Skeletal muscle satellite cell (primary cell): ENCODE data around the gene LRP10.

Experiments used
- H3K27me3 ChIP-seq: 2 replicates; pipeline ENCODE4 v1.7.0; 2013; ENCODE audit warnings: low read length; ENCODE audit not compliant: control insufficient read depth, insufficient read depth
- H3K36me3 ChIP-seq: 2 replicates; pipeline ENCODE4 v1.7.0; 2013; ENCODE audit warnings: mild to moderate bottlenecking, control low read depth, low read length; ENCODE audit not compliant: insufficient read depth
- H3K4me1 ChIP-seq: 2 replicates; pipeline ENCODE4 v1.7.0; 2013; ENCODE audit warnings: low read length; ENCODE audit not compliant: control insufficient read depth, insufficient read depth
- H3K4me2 ChIP-seq: 2 replicates; pipeline ENCODE4 v1.7.0; 2013; ENCODE audit warnings: mild to moderate bottlenecking, low read length
- H3K4me3 ChIP-seq: 2 replicates; pipeline ENCODE4 v1.7.0; 2013; ENCODE audit warnings: low read length
- H3K9ac ChIP-seq: 2 replicates; pipeline ENCODE4 v1.7.0; 2013; ENCODE audit warnings: mild to moderate bottlenecking, low read depth, low read length, moderate library complexity
- H3K9me3 ChIP-seq: replicated peaks from 2 replicates; pipeline ENCODE4 v1.7.0; 2013; ENCODE audit warnings: mild to moderate bottlenecking, control low read depth, low read length

LRP10 gene

GRCh38 chr14:22885975-22886374, 14.4 kb downstream of the LRP10 start:
- H3K4me3 ChIP-seq: no peak overlapping the region
- H3K27me3 ChIP-seq: no peaks in the 10 kb centered on the region
- peaks cover 16% of the 10 kb centered on the region for H3K4me1 ChIP-seq
- H3K36me3 ChIP-seq: no peaks in the 10 kb centered on the region
- H3K4me2 ChIP-seq: peak overlapping the region; percentile 79
- no peak overlapping the region for H3K9ac ChIP-seq
- no peaks in the 10 kb centered on the region for H3K9me3 ChIP-seq

DNA sequence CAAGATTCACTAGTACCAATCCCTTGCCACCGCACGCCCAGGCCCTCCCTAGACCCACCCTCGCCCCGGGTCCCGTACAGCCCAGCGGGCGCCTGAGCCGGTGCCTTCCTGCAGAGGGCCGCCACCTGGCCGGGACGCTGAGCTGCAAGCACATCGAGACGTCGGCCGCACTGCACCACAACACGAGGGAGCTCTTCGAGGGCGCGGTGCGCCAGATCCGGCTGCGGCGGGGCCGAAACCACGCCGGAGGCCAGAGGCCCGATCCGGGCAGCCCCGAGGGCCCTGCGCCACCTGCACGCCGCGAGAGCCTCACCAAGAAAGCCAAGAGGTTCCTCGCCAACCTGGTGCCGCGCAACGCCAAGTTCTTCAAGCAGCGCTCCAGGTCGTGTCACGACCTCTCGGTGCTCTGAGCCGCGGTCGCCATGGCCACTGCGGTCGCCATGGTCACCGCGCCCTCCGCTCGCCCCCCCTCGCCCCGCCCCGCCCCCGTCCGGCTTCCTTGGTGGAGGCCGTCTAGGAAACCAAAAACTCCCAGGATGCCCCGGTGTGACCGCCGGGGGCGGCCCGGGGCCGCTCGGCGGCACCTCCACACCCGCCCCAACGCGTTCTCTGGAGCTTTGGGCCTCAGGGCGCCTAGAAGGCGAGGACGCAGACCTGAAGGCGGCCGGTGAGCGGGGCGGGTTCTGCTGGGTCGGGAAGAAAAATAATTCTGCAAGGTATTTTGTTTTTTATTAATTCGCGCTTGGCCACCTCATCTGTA, 15.1 kb downstream of the LRP10 start:
- Histone ChIP-seq H3K4me3 (peak overlapping the region; percentile 68), H3K9ac (peak overlapping the region; percentile 79), H3K4me2 (peak overlapping the region; percentile 79), H3K9me3 (no peaks in the 10 kb centered on the region), H3K36me3 (no peaks in the 10 kb centered on the region), H3K4me1 (peaks cover 16% of the 10 kb centered on the region), H3K27me3 (no peaks in the 10 kb centered on the region)

DNA sequence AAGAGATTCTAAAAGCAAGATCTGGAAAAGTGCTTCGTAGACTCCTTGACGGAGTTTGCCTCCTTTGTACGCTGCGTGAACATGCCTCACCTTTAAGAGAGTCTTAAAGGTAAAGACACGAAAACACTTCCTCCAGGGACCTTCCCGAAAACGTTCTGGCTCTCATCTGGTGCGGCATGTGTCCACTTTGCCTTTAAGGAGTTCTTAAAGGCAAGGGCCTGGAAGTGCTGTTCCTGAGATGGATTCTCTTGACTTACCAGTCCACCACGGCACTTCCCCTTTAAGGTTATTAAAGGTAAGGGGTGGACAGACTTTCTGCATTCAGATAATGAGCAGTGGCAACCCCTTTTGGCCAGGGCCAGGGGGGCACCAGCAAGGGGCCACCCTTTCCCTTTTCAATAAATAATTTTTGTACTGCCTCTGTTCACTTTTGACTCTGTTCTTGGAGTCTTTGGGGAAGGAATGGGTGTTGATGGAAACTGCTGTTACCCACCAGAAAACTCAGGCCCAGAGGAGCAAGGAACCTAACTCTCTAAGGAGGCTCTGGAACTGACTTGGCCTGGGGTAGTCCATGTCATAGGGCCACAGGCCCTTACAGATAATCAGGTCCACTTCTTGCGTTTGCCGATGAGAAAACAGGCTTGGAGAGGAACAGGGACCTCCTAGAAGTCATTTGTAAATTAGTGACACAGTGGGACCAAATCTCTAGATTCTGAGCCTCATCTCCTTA, 15.9 kb downstream of the LRP10 start:
- H3K4me1 ChIP-seq: peaks cover 16% of the 10 kb centered on the region
- peak overlapping the region; percentile 79 for H3K4me2 ChIP-seq
- H3K27me3 ChIP-seq: no peaks in the 10 kb centered on the region
- H3K9ac ChIP-seq: peak overlapping the region; percentile 79
- no peaks in the 10 kb centered on the region for H3K36me3 ChIP-seq
- no peaks in the 10 kb centered on the region for H3K9me3 ChIP-seq
- H3K4me3 ChIP-seq: peak overlapping the region; percentile 68

DNA sequence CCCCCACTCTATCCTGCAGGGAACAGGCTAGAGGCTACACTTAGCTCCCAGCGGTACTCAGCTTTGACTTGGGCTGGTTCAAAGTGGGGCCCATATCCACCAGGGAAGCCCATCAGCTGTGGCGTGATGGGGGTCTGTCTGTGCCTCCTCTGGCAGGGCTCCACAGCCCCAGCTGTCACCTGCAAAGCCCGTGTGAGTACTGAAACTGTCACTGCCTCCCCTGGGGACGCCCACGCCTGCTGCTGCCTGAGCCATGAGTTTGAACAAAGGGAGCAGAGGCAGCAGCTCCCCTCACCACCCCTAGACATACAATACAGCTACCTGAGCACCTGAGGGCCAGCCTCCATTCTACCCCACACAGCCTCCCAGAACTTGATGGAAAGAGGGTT, 16.4 kb downstream of the LRP10 start:
- peak overlapping the region; percentile 68 for H3K4me3 ChIP-seq
- H3K36me3 ChIP-seq: no peaks in the 10 kb centered on the region
- peak overlapping the region; percentile 79 for H3K9ac ChIP-seq
- H3K4me1 ChIP-seq: peaks cover 16% of the 10 kb centered on the region
- no peaks in the 10 kb centered on the region for H3K27me3 ChIP-seq
- no peaks in the 10 kb centered on the region for H3K9me3 ChIP-seq
- peak overlapping the region; percentile 79 for H3K4me2 ChIP-seq

DNA sequence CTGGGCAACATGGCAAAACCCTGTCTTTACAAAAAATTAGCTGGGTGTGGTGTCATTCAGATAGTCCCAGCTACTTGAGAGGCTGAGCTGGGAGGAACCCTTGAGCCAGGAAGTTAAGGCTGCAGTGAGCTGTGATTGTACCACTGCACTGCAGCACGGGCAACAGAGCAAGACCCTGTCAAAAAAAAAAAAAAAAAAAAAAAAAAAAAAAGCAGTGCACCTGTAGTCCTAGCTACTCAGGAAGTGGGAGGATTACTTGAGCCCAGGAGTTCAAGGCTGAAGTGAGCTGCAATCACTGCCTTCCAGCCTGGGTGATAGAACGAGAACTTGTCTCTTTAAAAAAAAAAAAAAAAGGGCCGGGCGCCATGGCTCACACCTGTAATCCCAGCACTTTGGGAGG, 17.1 kb downstream of the LRP10 start:
- H3K4me3 ChIP-seq: no peak overlapping the region
- H3K36me3 ChIP-seq: no peaks in the 10 kb centered on the region
- H3K9me3 ChIP-seq: no peaks in the 10 kb centered on the region
- no peak overlapping the region for H3K4me2 ChIP-seq
- H3K27me3 ChIP-seq: no peaks in the 10 kb centered on the region
- H3K9ac ChIP-seq: no peak overlapping the region
- H3K4me1 ChIP-seq: peaks cover 16% of the 10 kb centered on the region

GRCh38 chr14:22890416-22890815, 18.9 kb downstream of the LRP10 start:
- H3K27me3 ChIP-seq: no peaks in the 10 kb centered on the region
- H3K36me3 ChIP-seq: no peaks in the 10 kb centered on the region
- H3K9ac ChIP-seq: no peak overlapping the region
- no peak overlapping the region for H3K4me2 ChIP-seq
- no peaks in the 10 kb centered on the region for H3K9me3 ChIP-seq
- H3K4me1 ChIP-seq: peaks cover 16% of the 10 kb centered on the region
- no peak overlapping the region for H3K4me3 ChIP-seq

DNA sequence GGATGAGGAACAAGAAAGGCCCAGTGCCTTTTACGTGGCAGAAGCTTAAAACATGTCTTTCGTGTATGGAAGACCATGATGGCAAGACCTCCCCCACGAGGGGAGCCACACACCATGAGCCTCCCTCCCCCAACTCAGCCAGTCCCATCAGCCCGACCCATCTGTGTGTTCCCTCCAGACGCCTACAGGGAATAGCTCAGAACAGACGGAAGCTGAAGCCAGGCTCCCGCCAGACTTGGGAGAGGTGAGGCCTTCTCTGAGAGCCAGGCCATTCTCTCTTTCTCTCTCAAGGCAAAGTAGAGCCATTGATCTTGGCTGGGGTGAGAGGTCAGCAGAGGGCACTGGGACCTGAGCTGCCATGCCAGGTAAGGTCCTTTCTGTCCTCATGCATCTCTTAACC, 20.9 kb downstream of the LRP10 start:
- Histone ChIP-seq H3K9ac (no peak overlapping the region), H3K4me3 (no peak overlapping the region), H3K4me1 (peaks cover 7% of the 10 kb centered on the region), H3K9me3 (no peaks in the 10 kb centered on the region), H3K4me2 (no peak overlapping the region), H3K27me3 (no peaks in the 10 kb centered on the region), H3K36me3 (no peaks in the 10 kb centered on the region)

- Histone ChIP-seq H3K4me1 (peaks cover 11% of the 10 kb centered on the region), H3K36me3 (no peaks in the 10 kb centered on the region), H3K4me3 (no peak overlapping the region), H3K9ac (no peak overlapping the region), H3K27me3 (no peaks in the 10 kb centered on the region), H3K4me2 (no peak overlapping the region), H3K9me3 (no peaks in the 10 kb centered on the region)
Observed at GRCh38 chr14:22893706-22894105, 22.2 kb downstream of the LRP10 start.

DNA sequence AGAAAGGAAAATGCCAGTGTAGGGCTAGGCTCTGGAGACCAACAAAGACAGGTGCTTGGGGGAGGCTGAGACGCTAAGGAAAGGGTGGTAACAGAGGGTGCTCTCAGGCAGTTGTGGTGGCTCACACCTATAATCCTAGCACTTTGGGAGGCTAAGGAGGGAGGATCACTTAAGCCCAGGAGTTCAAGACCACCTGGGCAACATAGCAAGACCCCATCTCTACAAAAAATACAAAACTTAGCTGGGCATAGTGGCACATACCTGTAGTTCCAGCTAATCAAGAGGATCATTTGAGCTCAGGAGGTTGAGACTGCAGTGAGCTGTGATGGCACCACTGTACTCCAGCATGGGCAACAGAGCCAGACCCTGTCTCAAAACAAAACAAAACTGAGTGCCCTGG, 23.9 kb downstream of the LRP10 start:
- H3K4me3 ChIP-seq: no peak overlapping the region
- H3K27me3 ChIP-seq: no peaks in the 10 kb centered on the region
- H3K36me3 ChIP-seq: no peaks in the 10 kb centered on the region
- H3K9me3 ChIP-seq: no peaks in the 10 kb centered on the region
- H3K4me2 ChIP-seq: no peak overlapping the region
- peaks cover 19% of the 10 kb centered on the region for H3K4me1 ChIP-seq
- H3K9ac ChIP-seq: no peak overlapping the region

DNA sequence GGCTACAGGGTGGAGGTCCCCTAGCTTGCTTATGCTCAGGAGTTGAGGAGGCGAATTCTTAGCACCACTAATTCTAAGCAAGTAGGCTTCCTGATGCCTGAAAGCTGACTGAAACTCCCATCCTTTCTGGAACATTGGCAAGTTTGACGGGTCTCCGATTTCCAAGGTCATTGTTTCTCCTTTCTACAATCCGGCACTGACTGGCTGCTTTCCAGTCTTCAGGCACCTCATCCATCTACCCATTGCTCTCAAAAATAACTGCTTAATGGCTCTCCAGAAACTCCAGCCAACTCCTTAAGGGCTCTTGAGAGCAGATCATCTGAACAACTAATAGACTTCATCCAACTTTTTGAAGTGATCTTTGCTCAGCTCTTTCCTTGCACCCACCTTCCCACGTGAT, 24.8 kb downstream of the LRP10 start:
- no peak overlapping the region for H3K4me3 ChIP-seq
- H3K9ac ChIP-seq: no peak overlapping the region
- H3K27me3 ChIP-seq: no peaks in the 10 kb centered on the region
- H3K4me1 ChIP-seq: peaks cover 19% of the 10 kb centered on the region
- H3K4me2 ChIP-seq: no peak overlapping the region
- no peaks in the 10 kb centered on the region for H3K9me3 ChIP-seq
- peaks cover 10% of the 10 kb centered on the region for H3K36me3 ChIP-seq

GRCh38 chr14:22896760-22897159, 25.2 kb downstream of the LRP10 start:
- H3K9me3 ChIP-seq: no peaks in the 10 kb centered on the region
- H3K4me3 ChIP-seq: no peak overlapping the region
- H3K9ac ChIP-seq: no peak overlapping the region
- H3K4me2 ChIP-seq: no peak overlapping the region
- H3K36me3 ChIP-seq: peaks cover 14% of the 10 kb centered on the region
- H3K4me1 ChIP-seq: peaks cover 19% of the 10 kb centered on the region
- no peaks in the 10 kb centered on the region for H3K27me3 ChIP-seq

DNA sequence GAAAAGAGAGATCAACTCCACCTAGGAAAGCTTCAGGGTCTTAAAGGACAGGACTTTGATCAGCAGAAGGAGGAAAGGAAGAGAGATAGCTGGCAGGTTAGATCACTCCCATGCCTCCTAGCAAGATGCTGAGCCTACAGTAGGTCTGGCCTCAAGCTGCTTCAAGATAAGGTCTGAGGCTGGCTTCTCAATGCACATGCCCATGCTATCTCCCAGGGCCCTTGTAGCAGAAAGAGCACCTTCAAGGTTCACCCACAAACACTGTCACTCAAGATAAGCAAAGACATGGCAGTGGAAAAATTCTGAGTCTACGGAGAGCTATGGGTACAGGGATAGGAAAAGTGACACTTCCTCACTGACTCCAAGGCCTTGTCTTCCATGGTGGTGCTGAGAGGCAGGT, 25.8 kb downstream of the LRP10 start:
- Histone ChIP-seq H3K27me3 (no peaks in the 10 kb centered on the region), H3K36me3 (peaks cover 19% of the 10 kb centered on the region), H3K4me1 (peaks cover 19% of the 10 kb centered on the region), H3K9me3 (no peaks in the 10 kb centered on the region), H3K9ac (no peak overlapping the region), H3K4me3 (no peak overlapping the region), H3K4me2 (no peak overlapping the region)
